ENCODE data around the gene PIGO.
A peak's percentile ranks its signal among the peaks of the same experiment; 100 is the strongest.

The PIGO gene

DNA sequence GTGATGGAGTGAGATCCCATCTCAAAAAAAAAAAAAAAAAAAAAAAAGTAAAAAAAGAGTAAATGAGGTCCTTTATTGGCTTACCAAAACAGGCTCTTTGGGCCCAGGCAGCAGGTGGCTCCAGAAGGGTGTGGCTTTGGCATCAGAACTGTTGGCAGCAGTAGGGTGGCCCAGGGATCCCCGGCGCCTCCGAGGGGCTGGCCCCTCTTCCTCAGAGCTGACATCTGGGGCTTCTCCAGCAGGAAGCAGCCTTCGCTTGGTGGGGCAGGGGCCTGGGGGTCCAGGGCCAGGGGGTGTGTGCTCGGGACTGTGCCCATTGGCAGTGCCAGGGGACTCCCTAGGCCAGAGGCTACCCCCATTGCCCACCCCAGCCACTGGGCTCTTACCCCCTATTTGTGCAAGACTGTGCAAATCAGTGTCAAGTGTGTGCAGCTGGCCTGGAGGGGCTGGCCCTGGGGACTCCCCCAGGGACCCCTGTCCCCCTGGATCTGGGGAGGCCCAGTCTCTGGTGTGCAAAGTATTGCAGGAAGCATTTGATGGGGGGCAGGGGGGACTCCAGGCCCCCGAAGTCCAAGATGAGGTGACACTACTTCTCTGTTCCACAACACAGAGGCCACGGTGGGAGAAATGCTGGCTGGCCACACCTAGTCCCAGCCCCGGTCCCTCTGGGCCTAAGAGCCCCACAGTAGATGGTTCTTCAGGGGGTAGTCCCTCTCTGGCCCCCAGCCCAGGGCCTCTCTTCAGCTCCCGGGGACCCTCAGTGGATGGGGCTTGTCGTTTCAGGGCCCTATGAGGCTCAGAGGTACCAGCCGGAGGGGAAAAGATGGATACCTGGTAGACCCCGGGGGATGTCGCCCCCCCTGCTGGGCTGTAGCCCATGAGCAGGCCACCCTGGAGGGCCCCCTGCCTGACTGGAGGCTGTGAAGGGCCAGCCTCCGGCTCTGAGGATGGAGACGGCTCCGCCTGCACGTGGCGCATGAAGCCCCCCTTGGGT, 11.2 kb upstream of the PIGO start:
- no peak for DNase-seq

DNA sequence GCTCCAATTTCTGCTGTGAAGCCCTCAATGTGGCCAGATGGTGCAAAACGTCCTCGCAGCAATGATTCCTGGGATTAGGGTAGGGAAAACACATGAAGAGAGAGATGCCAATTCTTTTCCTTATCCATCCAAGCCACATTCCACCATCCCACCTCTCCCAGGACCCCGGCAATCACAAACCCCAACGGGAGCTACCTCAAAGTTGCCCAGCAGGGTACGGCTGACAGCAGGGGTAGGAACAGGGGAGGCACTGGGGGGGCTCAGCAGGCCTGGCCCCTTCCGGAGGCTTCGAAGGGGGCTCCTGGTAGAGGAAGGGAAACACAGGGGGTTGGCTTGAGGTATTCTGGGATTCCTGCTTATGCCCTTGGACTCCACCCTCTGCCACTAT, 9.9 kb upstream of the PIGO start:
- no peak for DNase-seq

- DNase-seq, result no peak
Measured at GRCh38 chr9:35105571-35106342, 9.4 kb upstream of the PIGO start.

DNA sequence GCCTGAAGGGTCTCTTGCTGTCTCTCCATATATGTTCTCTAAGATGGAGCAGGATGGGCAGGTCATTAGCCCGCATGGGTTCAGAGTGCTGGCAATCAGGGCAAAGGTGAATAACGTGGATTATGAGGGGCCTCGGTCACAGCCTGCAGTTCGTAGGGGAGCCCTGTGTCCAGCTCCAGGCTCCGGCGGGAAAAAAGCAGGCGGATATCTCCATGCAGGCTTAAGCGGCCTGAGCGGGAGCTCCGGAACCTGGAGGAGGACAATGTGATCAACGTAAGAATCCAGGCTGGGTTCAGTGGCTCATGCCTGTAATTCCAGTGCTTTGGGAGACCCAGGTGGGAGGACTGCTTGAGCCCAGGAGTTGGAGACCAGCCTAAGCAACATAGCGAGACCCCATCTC, 8.7 kb upstream of the PIGO start:
- no peak for DNase-seq

GRCh38 chr9:35104586-35104985, 8.2 kb upstream of the PIGO start:
- no peak for DNase-seq

DNA sequence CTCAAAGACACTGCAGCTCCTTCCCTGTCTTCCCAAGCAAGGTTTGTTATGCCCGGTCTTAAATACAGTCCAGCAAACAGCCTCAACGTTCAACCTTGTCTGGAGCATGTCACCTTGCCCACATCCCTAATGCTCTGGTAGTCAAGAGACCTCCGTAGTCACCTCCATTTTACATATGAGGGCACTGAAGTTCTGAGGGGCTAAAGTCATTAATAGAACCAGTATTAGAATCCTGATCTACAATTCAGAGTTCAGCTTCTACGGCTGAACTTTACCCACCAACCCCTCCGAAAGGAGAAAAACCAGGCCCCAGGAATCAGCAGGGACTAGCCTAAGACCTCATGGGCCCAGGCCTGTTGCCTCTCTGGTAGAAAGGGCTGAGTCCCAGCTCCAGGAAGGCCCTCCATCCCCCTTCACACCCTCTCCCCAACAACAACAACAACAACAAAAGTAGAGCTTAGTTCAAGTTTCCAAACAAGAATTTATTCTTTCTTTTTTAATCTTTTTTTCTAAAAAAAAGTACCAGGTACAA, 7.3 kb upstream of the PIGO start:
- no peak for DNase-seq

DNA sequence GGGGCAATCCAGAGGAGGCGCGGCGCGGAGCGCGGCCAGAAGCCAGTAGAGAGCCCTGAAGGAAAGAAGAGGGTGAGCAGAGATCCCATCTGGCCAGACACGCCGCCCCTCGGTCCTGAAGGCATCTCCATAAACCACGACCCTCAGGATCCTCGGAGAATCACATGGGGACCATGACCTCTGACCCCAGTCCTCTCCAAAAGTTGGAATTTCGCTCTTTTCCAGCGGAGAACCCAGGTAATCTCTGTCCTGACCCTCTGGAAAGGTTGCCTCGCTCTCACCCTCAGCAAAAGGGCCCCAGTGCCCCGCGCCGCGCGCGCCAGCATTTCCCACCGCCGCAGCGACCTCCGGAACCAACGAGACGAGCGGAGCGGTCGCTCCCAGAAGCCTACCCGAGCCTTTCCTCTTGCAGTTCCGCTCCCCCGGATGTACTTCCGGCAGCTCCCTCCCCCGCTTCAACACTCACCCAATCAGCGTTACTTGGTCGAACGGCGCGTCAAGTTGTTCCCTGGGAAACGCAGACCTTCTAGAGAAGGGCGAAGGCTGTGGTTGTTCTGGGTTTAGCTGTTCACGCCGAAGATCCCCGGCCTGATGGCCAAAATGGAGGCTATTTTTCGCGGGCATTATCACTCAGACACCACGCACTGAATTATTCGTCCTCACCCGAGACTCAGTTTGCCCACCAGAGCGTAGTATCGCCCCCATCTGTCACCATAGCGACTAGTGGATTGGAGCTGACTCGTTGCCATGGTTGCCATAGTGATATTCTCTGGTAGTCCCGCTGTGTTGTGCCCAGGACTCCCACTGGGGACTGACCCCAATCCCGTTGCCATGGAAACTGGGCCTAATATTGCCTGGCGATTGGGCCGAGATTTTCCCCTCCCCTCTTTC, 6.6 kb upstream of the PIGO start, which contains the start of gene STOML2:
TSS of gene STOML2 (minus strand) at position 363 of the 891 bp plus-strand sequence. CDS start at position 326, 37 bp downstream.
- DNase-seq, result peak; percentile 87

DNA sequence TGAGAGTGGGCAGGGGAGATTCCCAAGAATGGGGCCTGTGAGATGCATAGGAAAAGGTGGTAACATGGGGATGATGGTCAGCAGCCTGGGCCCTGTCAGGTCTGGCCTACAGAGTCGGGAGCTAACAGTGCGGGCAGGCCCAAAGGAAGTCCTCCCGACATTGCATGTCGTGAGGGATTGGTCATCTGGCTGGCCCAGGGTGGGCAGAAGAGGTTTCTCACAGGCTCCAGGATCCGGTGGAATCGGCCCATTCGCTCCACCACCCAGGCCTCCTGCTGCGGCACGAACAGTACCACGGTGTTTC, 6.0 kb upstream of the PIGO start:
- DNase-seq, result no peak

- no peak for DNase-seq
Measured at GRCh38 chr9:35097573-35097972, 1.2 kb upstream of the PIGO start.

DNA sequence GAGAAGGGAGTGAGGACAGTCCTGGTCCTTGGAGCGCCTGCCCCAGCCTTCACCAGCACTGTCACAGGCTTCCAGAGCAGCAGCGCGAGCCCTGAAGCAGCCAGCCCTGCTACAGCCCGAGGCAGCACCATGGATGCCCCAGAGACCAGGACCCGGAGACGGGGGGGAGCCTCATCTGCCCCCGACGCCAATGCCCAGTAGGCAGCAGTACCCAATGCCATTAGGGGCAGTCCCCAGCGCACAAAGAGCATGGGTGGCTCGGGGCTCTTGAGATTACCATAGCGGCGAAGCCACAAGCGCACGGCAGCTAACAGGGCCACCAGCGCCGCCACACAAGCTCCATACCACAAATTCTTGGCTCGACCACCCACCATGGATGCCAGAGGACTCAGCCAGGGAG, 4.9 kb downstream of the PIGO start:
- DNase-seq, result no peak

DNA sequence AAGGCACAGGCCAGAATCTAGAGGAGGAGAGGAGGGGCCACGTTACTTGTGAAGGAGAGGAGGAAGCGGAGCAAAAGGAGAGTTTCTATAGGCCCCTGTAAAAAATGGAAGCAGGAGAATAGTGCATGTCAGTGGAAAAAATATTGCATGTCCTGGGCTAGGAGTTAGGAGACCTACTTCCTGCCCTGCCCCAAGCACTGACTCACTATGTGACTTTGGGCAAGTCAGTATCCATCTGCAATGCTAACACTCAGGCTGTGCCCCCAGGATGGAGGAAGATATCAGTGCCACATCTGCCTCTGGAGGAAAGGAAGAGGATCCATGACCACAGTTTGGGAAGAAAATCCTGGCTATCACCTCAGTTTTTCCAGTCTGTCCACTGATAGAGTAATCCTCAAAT, 7.0 kb downstream of the PIGO start:
- DNase-seq, result no peak

DNA sequence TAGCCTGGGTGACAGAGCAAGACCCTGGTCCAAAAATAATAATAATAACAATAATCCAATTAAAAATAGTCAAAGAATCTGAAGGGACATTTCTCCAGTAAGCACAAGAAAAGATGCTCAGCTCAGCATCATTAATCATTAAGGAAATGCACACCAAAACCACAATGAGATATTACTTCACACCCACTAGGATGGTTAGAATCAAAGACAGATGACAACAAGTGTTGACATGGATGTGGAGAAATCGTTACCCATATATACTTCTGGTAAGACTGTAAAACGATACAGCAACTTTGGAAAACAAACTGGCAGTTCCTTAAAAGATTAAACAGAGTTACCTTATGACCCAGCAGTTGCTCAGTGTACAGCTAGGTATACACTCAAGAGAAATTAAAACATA, 11.3 kb downstream of the PIGO start:
- DNase-seq, result no peak

DNA sequence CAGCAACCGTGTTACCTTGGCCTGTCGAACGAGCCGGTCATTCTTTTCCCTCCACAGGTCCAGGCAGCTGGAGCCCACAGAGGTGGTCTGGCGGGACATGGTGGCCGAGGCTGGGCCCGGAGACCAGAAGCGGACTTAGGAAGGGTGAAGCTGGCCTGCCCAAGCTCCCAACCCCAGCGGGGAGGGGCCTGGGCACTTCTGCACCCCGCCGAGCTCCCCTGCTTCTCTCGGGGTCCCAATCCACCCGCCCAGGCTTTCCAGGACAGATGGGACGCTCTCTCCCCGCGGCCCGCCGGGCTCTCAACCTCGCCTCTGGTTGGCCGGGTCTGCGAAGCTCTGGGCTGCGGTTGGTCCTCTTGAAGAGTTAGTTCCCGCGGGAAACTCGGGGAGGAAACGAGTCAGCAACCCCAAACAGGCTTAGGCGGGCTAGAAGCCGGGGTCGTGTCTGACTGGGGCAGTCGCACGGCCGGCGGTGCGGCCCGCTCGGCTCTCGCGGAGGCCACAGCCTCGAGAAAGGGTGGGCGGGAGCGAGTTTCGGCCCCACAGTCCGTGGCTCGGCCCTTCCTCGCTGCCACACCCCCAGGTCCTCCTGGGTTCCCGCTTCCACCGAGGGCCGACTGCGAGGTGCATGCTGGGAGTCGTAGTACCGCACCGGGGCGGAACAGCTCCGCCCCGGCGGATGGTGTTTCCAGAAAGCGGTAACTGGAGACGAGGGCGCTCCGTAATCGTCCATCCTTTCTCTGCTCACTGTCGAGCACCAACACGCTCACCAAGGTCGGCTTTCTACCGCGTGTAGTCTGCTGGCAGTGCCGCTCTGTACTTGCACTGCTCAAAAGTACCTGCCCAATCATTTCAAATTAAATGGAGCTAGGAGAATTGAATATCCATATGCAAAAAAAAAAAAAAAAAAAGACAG, 16.7 kb downstream of the PIGO start, which contains the start of gene FANCG:
TSS of gene FANCG (minus strand) at position 517 of the 916 bp plus-strand sequence. CDS start at position 99, 418 bp downstream.
- DNase-seq, result peak; percentile 99

GRCh38 chr9:35079041-35079425, 17.4 kb downstream of the PIGO start:
- no peak for DNase-seq

- DNase-seq, result no peak
Measured at GRCh38 chr9:35078066-35078465, 18.3 kb downstream of the PIGO start.

- DNase-seq, result no peak
Measured at GRCh38 chr9:35076848-35077247, 19.5 kb downstream of the PIGO start.

- DNase-seq, result no peak
Measured at GRCh38 chr9:35075358-35075757, 21.0 kb downstream of the PIGO start.

- no peak for DNase-seq
Measured at GRCh38 chr9:35074791-35075190, 21.6 kb downstream of the PIGO start.

DNA sequence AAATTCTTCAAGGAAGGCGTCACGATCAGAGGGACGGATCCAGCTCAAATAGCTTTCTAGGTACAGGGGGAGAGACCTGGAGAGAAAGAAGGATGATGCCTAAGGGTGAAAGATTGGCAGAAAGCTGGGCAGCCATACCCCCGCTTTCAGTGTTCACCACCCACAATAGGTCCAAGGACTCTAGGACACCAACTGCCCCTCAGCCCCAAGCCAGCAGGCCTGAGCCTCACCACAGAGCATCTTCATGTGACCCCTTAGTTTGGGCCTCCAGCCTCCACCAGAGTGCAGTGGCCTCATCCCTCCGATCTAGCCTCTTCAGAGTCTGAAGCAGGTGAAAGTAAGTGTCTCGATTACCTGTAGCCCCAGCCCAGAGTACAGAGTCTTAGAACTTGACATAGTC, 22.2 kb downstream of the PIGO start:
- no peak for DNase-seq

GRCh38 chr9:35073279-35073612, 23.1 kb downstream of the PIGO start:
- DNase-seq, result no peak

Measured in right kidney (tissue), 1 donor.